HCT116 (cell line): Measurements from ENCODE around the gene PHC1. TPM values are rescaled to one million over a fixed set of nuclear protein-coding genes. Genes with fewer than 3 reads are reported as not detected.
"Not testable (repeated sequence)": the region's sequence is repeated elsewhere in the genome, so short reads cannot be mapped to it uniquely, and the experiment has no call there.

Experiments
- ATAC-seq: fragments of 200-7000 bp; cut with Tn5 transposase; 2 replicates; pipeline ENCODE4 v1.9.1; 2020; ENCODE audit warnings: mild to moderate bottlenecking, moderate library complexity
- BruUV-seq: library from RNA; stranded (reverse); fragments of 400-500 nt; replicated peaks from 2 replicates; lab custom pipeline; 2021; lab: Mats Ljungman, UMichigan
- CTCF ChIA-PET: fragments of 300-600 bp; sonication (Branson Sonifier 250); formaldehyde crosslinking; loops from one replicate; lab custom pipeline; 2021; ENCODE audit warnings: antibody characterized with exemption; lab: Charles Lee
- POLR2A ChIA-PET: fragments of 300-600, 350-600 bp; sonication (Branson Sonifier 250); formaldehyde crosslinking; loops from one replicate; lab custom pipeline; 2021; ENCODE audit warnings: antibody characterized with exemption; lab: Charles Lee
- RAD21 ChIA-PET, 2 experiments: fragments of 300-600 bp; sonication (Branson Sonifier 250); formaldehyde crosslinking; loops; one replicate each; lab custom pipeline; 2023; ENCODE audit warnings: low total read pairs in 2 of 2; ENCODE audit not compliant: uncharacterized antibody in 2 of 2, unreplicated experiment in 2 of 2, low non-redundant PET in 1 of 2; lab: Charles Lee
- DNase-seq: peaks from one replicate; pipeline ENCODE4 v3.0.0-alpha.2; 2010; ENCODE audit warnings: low read depth, low spot score
- H2AFZ ChIP-seq: fragments of 200-600 bp; shearing (Covaris generic), sonication (generic); 2 replicates; pipeline ENCODE4 v1.6.1; 2017; ENCODE audit warnings: low read depth, mixed run types, mixed read lengths, antibody characterized with exemption, low read length; ENCODE audit not compliant: poor library complexity, severe bottlenecking
- H3K27ac ChIP-seq: 2 replicates; pipeline ENCODE4 v1.5.1; 2012; ENCODE audit warnings: low read depth, low read length
- H3K27me3 ChIP-seq: fragments of 200-600 bp; sonication (generic); 2 replicates; pipeline ENCODE4 v1.6.1; 2016; ENCODE audit warnings: mixed run types, low read length, mixed read lengths; ENCODE audit not compliant: insufficient read depth
- H3K36me3 ChIP-seq, 2 experiments: fragments of 200-500 bp in 1 of 2; fragments of 200-600 bp in 1 of 2; sonication (Bioruptor generic) in 1 of 2; sonication (generic) in 1 of 2; 2 replicates each; pipeline versions ENCODE4 v1.5.1 to v1.6.1; 2014 to 2016; ENCODE audit warnings: low read length in 2 of 2, inconsistent platforms in 1 of 2, mixed read lengths in 1 of 2, mixed run types in 1 of 2; ENCODE audit not compliant: insufficient read depth in 2 of 2, control insufficient read depth in 1 of 2
- H3K4me1 ChIP-seq, 2 experiments: fragments of 200-600 bp in 1 of 2; sonication (generic) in 1 of 2; 2 replicates each; pipeline versions ENCODE4 v1.5.1 to v1.6.1; 2012 to 2017; ENCODE audit warnings: low read length in 2 of 2, inconsistent platforms in 1 of 2, mild to moderate bottlenecking in 1 of 2, mixed read lengths in 1 of 2, mixed run types in 1 of 2, moderate library complexity in 1 of 2; ENCODE audit not compliant: insufficient read depth in 2 of 2, control insufficient read depth in 1 of 2
- H3K4me2 ChIP-seq: fragments of 200-600 bp; sonication (generic); 2 replicates; pipeline ENCODE4 v1.6.1; 2017; ENCODE audit warnings: mixed run types, low read length, mixed read lengths
- H3K4me3 ChIP-seq, 2 experiments: fragments of 200-600 bp in 1 of 2; sonication (generic) in 1 of 2; replicated peaks in 1 of 2; 2 replicates each; pipeline ENCODE4 v1.5.1; 2011 to 2016; ENCODE audit warnings: low read length in 2 of 2, control low read depth in 1 of 2, low read depth in 1 of 2, mild to moderate bottlenecking in 1 of 2, mixed read lengths in 1 of 2, mixed run types in 1 of 2
- H3K79me2 ChIP-seq: fragments of 200-600 bp; sonication (generic); 2 replicates; pipeline ENCODE4 v1.6.1; 2017; ENCODE audit warnings: mild to moderate bottlenecking, mixed run types, low read length, moderate library complexity, mixed read lengths; ENCODE audit not compliant: insufficient read depth
- H3K9ac ChIP-seq: fragments of 200-600 bp; sonication (generic); 2 replicates; pipeline ENCODE4 v1.6.1; 2016; ENCODE audit warnings: low read length, mixed read lengths
- H3K9me2 ChIP-seq: fragments of 200-600 bp; sonication (generic), shearing (Covaris generic); 2 replicates; pipeline ENCODE4 v1.6.1; 2017; ENCODE audit warnings: mixed run types, mild to moderate bottlenecking, moderate library complexity; ENCODE audit not compliant: insufficient read depth
- H3K9me3 ChIP-seq, 2 experiments: fragments of 200-500 bp in 1 of 2; fragments of 200-600 bp in 1 of 2; sonication (Bioruptor generic) in 1 of 2; sonication (generic) in 1 of 2; 2 replicates each; pipeline ENCODE4 v1.6.1; 2014 to 2017; ENCODE audit warnings: low read length in 2 of 2, mixed read lengths in 2 of 2, inconsistent platforms in 1 of 2, low read depth in 1 of 2, mild to moderate bottlenecking in 1 of 2, mixed run types in 1 of 2, moderate library complexity in 1 of 2; ENCODE audit not compliant: control insufficient read depth in 1 of 2, insufficient read depth in 1 of 2
- H4K20me1 ChIP-seq: fragments of 200-600 bp; sonication (generic), shearing (Covaris generic); 2 replicates; pipeline ENCODE4 v1.6.1; 2017; ENCODE audit warnings: mixed run types, mild to moderate bottlenecking, moderate library complexity; ENCODE audit not compliant: insufficient read depth
- CBX3 ChIP-seq: IDR thresholded peaks from 2 replicates; pipeline ENCODE4 v1.6.1; 2012; ENCODE audit warnings: low read depth
- ELF1 ChIP-seq: IDR thresholded peaks from 2 replicates; pipeline ENCODE4 v1.6.1; 2012; ENCODE audit warnings: low read depth, borderline replicate concordance
- EZH2phosphoT487 ChIP-seq: fragments of 200-600 bp; IDR thresholded peaks from 2 replicates; pipeline ENCODE4 v1.6.1; 2018; ENCODE audit warnings: antibody characterized with exemption, borderline replicate concordance
- FOSL1 ChIP-seq: IDR thresholded peaks from 2 replicates; pipeline ENCODE4 v1.6.1; 2012; ENCODE audit warnings: low read depth
- JUND ChIP-seq: IDR thresholded peaks from 2 replicates; pipeline ENCODE4 v1.6.1; 2012
- SRF ChIP-seq: IDR thresholded peaks from 2 replicates; pipeline ENCODE4 v1.6.1; 2012; ENCODE audit warnings: low read depth
- TCF7L2 ChIP-seq: IDR thresholded peaks from 2 replicates; pipeline ENCODE4 v1.7.0; 2011; ENCODE audit warnings: borderline replicate concordance, inconsistent platforms; ENCODE audit not compliant: insufficient read depth, insufficient read length; ENCODE audit errors: extremely low read depth
- YY1 ChIP-seq: IDR thresholded peaks from 2 replicates; pipeline ENCODE4 v1.6.1; 2011; ENCODE audit warnings: low read length, low read depth, moderate library complexity, mild to moderate bottlenecking; ENCODE audit not compliant: insufficient replicate concordance; ENCODE audit errors: extremely low read depth
- ZNF274 ChIP-seq: fragments of 200-500 bp; sonication (Bioruptor generic); IDR thresholded peaks from 2 replicates; pipeline ENCODE4 v1.6.1; 2014; ENCODE audit warnings: mild to moderate bottlenecking, low read depth, low read length, inconsistent platforms
- intact Hi-C: fragments of 100-400 bp; cut with micrococcal nuclease; formaldehyde crosslinking; loops from 2 replicates; pipeline ENCODE4 v1.10.0; 2022
- total RNA-seq: library from RNA; stranded (reverse); gene quantifications from one replicate; pipeline ENCODE4 v1.2.1, GENCODE V29; 2021; ENCODE audit not compliant: unreplicated experiment
- TF ChIP-seq, protein P1 (sequence below), 3 experiments: fragments of 200-600 bp in 1 of 3; sonication (generic) in 1 of 3; IDR thresholded peaks in 2 of 3; conservative IDR thresholded peaks in 1 of 3; 2 replicates each; pipeline ENCODE4 v1.5.1; 2012 to 2017; ENCODE audit warnings: low read depth in 2 of 3, low read length in 2 of 3, antibody characterized with exemption in 1 of 3, borderline replicate concordance in 1 of 3, control low read depth in 1 of 3, mild to moderate bottlenecking in 1 of 3, mixed read lengths in 1 of 3, mixed run types in 1 of 3, moderate library complexity in 1 of 3; ENCODE audit not compliant: insufficient read depth in 1 of 3
- TF ChIP-seq, protein P2 (sequence below): IDR thresholded peaks from 2 replicates; pipeline ENCODE4 v1.6.1; 2012

The PHC1 gene
- total RNA-seq, 1 experiment from 2014 or later = 22.8 TPM

DNA sequence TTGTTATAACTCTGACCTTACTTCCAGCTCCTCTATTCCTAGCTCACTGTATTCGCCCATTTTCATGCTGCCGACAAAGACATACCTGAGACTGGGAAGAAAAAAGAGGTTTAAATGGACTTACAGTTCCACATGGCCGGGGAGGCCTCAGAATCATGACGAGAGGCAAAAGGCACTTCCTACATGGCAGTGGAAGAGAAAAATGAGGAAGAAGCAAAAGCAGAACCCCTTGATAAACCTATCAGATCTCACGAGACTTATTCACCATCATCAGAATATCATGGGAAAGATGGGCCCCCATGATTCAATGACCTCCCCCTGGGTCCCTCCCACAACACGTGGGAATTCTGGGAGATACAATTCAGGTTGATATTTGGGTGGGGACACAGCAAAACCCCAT is 14.5 kb upstream of the PHC1 start:
- intact Hi-C loops = no loop called here
- Histone ChIP-seq H3K4me1 (no peaks in the 10 kb centered on the region), H3K9me3 (no peaks in the 10 kb centered on the region), H3K36me3 (no peaks in the 10 kb centered on the region), H3K79me2 (no peaks in the 10 kb centered on the region), H3K4me2 (no peak overlapping the region), H3K9me2 (no peaks in the 10 kb centered on the region), H2AFZ (no peak overlapping the region), H3K27me3 (0 out of 2 replicates have a peak, but pooled peaks cover 3% of the 10 kb centered on the region), H4K20me1 (no peaks in the 10 kb centered on the region)
- ATAC-seq (no peak), DNase-seq (no peak)
- ChIA-PET POLR2A (no interaction called here), CTCF (interaction anchor here (0.9 kb wide), 1 partner anchor 9 kb away, joined by 3 read pairs; no protein-coding TSS in a partner anchor)
- no TSS peak for BruUV-seq
- TF ChIP-seq, protein P1, sequence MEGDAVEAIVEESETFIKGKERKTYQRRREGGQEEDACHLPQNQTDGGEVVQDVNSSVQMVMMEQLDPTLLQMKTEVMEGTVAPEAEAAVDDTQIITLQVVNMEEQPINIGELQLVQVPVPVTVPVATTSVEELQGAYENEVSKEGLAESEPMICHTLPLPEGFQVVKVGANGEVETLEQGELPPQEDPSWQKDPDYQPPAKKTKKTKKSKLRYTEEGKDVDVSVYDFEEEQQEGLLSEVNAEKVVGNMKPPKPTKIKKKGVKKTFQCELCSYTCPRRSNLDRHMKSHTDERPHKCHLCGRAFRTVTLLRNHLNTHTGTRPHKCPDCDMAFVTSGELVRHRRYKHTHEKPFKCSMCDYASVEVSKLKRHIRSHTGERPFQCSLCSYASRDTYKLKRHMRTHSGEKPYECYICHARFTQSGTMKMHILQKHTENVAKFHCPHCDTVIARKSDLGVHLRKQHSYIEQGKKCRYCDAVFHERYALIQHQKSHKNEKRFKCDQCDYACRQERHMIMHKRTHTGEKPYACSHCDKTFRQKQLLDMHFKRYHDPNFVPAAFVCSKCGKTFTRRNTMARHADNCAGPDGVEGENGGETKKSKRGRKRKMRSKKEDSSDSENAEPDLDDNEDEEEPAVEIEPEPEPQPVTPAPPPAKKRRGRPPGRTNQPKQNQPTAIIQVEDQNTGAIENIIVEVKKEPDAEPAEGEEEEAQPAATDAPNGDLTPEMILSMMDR (IDR thresholded peaks at IDR 0.05 in 2 of 3, conservative IDR thresholded peaks at IDR 0.05 in 1 of 3; ENCODE audit: borderline replicate concordance in 1 of 3, insufficient read depth in 1 of 3, low read depth in 2 of 3, low read length in 2 of 3) = no peak
- TF ChIP-seq SRF (no peak), TCF7L2 (no peak), JUND (no peak), EZH2phosphoT487 (no peak), CBX3 (no peak), FOSL1 (no peak), ZNF274 (no peak), ELF1 (no peak), YY1 (no peak)
- TF ChIP-seq, protein P2, sequence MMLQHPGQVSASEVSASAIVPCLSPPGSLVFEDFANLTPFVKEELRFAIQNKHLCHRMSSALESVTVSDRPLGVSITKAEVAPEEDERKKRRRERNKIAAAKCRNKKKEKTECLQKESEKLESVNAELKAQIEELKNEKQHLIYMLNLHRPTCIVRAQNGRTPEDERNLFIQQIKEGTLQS = no peak
- TF ChIP-seq, all 23 proteins: peak for 0
- Histone ChIP-seq H3K9ac (no peak overlapping the region), H3K4me3 (no peak overlapping the region), H3K27ac (no peak overlapping the region)
- RAD21 ChIA-PET = no interaction called here

DNA sequence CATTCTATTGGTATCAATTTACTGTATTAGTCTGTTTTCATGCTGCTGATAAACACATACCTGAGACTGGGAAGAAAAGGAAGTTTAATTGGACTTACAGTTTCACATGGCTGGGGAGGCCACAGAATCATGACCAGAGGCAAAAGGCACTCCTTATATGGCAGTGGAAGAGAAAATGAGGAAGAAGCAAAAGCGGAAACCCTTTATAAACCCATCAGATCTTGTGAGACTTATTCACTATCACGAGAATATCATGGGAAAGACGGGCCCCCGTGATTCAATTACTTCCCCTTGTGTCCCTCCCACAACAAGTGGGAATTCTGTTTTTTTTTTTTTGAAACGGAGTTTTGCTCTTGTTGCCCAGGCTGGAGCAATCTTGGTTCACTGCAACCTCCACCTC is 11.6 kb upstream of the PHC1 start:
- H3K36me3 ChIP-seq, ATAC-seq, intact Hi-C loops, RAD21 ChIA-PET, H3K27me3 ChIP-seq, H2AFZ ChIP-seq, H3K4me2 ChIP-seq, H3K27ac ChIP-seq, H4K20me1 ChIP-seq, H3K4me1 ChIP-seq, H3K9me2 ChIP-seq, CTCF ChIA-PET, H3K4me3 ChIP-seq, DNase-seq, BruUV-seq, H3K9me3 ChIP-seq, POLR2A ChIA-PET, H3K79me2 ChIP-seq, H3K9ac ChIP-seq: not testable (repeated sequence)
